ENCODE measurements around the gene GRID1. TPM values are rescaled to one million over a fixed set of nuclear protein-coding genes. Genes with fewer than 3 reads are reported as not detected.

The GRID1 gene
- total RNA-seq, 1 donor from 2014 or later, result 0.20 TPM

DNA sequence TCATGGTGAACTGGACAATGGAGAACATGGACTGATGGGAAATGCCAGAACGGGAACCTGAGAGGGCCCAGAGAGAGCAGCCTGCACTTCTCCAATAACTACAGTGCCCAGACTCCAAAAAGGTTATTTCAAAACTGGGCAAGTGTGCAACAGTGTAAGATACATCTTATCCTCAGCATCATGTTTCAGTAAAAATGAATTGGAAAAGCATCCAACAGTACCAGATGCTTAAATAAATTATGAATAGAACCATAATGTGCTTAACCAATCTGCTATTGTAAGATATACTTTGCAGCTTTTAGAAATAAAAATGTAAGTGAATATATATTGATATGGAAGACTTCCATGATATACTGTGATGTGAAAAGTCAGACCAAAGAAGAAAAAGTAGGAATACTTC, 303.3 kb downstream of the GRID1 start:
- no peak for DNase-seq (ENCODE audit: low read depth)

- DNase-seq (ENCODE audit: low read depth), result no peak
Measured at GRCh38 chr10:86062647-86063145, 303.9 kb downstream of the GRID1 start.

DNA sequence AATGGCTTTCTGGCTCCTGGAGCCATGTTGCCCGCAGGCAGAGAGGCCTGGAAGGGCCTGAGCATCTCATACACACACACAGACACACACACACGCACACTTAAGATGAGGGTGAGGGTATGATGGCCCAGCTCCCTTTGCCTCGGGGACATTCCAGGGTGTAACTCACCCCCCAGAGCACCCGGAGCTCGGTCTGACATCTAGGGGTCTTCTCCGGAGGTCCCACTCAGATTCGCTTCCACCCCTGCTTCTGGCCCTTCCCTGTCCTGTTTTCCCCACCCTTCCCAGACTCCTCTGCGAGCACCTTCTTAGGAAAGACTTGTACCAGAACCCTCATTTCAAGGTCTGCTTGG, 304.4 kb downstream of the GRID1 start:
- no peak for DNase-seq (ENCODE audit: low read depth)

GRCh38 chr10:86061278-86062197, 305.1 kb downstream of the GRID1 start:
- no peak for DNase-seq (ENCODE audit: low read depth)

DNA sequence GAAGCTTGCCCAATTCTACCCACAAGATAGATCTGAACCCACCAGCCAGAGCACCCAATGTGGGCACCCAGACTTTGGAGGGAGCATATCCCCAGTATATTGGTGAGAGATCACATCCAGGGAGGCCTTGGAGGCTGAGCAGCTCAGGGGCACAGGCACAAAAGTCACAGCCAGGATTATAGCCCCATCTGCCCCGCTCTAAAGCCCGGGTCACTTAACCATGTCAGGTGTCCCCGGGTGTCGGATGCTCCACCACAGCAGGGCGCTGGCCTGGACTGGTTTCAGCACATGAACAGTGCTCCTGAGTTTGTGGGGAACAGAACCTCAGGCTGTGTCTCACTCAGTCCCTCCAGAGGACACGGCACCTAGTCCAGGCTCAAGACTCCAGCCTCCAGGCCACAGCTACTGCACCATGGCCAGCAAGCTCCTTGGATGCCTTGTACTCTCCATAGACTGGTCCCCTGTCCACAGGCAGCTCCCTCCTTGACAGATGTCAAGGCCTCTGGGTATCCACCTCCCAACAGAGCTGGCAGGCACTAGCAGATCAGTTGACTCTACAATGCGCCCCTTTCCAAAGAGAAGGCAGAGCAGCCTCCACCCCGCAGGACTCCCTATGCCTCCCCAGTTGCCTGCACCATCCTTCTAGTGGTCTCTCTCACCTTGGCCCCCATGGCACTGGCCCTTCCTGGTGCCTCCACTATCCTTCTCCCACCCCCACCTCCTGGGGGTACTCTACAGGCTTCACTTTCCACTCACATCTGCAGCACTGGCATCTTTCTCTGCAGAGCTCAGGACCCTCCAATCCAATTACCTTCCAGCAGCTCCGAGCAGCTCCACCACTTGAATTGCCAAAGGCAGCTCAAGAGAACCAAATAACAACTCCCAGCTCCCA, 306.0 kb downstream of the GRID1 start:
- no peak for DNase-seq (ENCODE audit: low read depth)

- no peak for DNase-seq (ENCODE audit: low read depth)
Measured at GRCh38 chr10:86059892-86060291, 306.7 kb downstream of the GRID1 start.

DNA sequence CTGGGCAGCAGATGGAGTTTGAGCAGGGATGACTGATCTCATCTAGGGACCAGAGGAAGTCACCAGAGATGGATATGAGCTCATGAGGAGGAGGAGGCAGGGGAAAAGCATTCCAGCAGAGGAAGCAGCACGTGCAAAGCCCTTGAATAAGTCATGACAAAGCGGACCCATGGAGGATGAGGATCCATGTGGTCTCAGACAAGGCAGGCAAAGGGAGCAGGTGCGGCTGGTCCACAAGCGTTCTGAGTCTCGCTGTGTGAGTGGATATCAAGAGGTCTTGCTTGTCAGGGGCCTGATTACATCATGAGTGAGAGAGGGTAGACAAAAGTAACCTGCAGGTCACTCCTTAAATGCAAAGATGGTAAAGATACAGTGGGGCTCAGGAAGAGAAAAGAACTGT, 307.6 kb downstream of the GRID1 start:
- DNase-seq (ENCODE audit: low read depth), result no peak

DNA sequence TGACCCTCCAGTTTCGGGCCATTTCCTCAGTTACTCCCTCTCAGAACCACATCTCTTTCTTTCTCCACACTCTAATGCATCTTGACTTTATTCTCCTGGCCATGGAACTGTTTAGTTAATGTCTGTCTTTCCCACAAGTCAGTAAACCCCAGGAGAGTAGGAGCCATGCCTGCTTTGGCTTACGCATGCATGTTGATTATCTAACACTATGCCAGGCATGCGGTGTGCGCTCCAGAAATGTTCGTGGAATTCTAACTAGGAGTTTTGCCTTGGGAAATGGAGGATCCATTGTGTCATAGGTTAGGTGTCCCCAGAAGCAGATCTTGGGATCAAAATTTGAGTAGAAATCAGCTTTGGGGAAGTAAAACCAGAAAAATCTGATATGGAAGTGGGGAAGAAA, 308.9 kb downstream of the GRID1 start:
- no peak for DNase-seq (ENCODE audit: low read depth)

DNA sequence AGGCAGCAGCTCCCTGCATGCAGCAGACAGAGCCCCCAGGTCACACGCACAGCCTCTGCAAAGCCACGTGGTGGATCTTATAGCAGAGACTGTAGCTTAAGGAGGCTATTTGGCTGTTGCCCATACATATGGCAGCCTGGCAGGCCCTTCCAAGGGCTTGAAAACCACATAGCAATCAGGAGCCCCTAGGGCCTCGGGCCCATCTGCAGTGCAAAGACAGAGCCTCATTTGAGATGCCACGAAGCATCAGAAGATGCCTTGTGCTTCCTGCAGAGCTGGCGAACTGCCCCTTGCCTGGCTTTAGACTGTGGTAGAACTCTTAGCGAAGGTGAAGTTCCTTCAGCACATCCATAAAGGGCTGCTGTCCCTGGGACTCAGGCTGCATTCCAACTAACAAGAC, 309.9 kb downstream of the GRID1 start:
- DNase-seq (ENCODE audit: low read depth), result no peak

DNA sequence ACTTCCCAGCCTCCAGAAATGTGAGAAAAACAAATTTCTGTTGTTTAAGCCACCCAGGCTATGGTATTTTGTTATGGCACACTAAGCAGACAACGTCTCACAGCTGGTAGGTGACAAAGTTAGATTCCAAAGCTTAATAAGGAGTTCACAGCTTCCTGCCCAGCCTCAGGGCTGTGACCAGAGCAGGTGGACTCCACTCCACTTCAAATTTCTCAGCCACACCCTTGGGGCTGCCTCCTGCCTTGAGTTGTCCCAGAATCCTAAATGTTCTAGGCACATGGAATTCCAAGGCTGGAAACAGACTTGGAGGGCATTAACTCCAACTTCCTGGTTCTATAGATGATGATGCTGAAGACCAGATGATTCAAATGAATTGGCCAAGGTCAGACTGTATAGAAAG, 310.7 kb downstream of the GRID1 start:
- DNase-seq (ENCODE audit: low read depth), result no peak

DNA sequence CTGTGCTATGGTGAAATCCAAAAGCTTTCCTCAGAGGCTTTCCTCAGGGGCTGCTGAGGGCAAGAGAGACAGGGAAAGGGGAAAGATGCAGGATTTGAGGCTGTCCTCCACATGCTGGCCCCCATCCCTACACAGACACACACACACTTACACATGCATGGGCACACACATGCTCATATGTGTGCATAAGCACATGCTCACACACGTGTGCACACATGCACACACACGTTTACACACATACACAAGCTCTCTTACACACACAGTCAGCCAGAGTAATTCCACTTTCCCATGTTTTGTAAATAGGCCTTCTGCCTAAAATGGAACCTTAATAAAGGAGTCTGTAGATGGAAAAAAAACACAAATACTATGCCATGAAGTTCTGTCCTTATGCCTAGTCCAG, 312.9 kb downstream of the GRID1 start:
- DNase-seq (ENCODE audit: low read depth), result no peak

GRCh38 chr10:86051586-86051985, 315.0 kb downstream of the GRID1 start:
- DNase-seq (ENCODE audit: low read depth), result no peak

DNA sequence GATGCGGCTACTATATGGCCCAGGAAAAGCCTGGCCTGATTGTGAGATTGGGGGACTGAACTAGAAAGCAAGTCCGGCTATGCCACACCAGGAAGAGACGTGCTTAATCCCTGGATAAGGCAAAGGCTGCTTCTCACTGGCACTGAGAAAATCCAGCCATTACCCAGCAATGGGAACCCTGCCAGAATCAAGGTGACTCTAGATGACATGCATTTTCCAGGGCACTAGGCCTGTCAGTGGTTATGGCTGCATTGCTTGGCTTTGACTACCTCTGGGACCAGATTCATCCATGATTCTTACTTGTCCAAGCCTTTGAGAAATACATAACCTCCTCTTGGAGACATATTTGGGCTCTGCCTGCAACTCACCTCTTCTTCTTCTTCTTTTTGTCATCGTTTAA, 317.2 kb downstream of the GRID1 start:
- no peak for DNase-seq (ENCODE audit: low read depth)

DNA sequence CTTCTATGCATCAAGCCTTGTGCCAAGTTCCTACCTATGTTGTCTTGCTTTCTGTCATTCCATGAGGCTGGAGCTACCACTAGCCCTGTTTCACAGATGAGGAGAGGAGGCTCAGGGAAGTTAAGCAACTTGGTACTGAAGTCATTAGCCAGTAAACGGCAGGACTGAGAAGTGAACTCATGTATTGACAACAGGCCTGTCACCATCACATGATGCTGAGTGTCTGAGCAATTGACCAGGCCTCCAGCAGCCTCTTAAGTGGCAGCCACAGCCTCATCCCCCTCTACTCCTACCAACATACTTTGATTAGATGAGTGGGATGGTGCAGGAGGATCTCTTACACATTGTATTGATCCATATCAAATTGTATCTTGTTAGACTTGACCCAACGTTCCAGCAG, 317.6 kb downstream of the GRID1 start:
- DNase-seq (ENCODE audit: low read depth), result no peak

DNA sequence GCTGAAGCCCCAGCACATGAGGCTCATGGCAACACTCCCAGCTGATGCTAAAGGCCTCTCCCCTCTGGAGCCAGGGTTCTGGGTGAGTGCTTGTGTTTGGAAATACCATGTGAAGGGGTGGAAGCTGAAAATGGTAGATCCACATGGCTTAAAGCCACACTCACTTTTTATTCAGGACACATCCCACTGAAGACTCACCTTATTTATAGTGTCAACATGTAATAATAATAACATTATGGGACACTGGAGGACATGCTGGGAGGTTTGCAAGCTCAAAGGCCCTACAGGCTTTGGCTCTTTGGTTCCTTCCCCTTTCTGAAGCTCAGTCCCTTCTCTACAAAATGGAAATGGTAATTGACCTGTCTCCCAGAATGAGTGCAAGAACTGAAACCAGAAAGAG, 318.0 kb downstream of the GRID1 start:
- no peak for DNase-seq (ENCODE audit: low read depth)

DNA sequence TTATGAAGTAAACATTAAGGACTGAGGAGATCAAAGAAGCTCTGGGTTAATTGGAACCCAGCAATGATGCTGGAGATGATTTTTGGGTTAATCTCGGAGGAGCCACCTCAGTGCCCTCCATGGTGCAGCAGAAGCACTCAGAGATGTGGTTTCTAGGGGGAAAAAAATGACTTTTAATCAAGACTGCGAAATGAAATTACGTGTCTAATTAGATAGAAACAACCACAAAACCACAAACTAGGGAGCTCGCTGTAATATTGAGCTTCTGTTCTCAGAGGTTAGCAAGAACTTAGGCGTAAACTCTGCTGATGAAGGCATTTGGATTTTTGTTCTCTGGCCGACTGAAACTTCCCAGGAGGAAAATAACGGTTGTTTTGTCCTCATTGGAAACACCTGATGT, 319.0 kb downstream of the GRID1 start:
- DNase-seq (ENCODE audit: low read depth), result no peak

DNA sequence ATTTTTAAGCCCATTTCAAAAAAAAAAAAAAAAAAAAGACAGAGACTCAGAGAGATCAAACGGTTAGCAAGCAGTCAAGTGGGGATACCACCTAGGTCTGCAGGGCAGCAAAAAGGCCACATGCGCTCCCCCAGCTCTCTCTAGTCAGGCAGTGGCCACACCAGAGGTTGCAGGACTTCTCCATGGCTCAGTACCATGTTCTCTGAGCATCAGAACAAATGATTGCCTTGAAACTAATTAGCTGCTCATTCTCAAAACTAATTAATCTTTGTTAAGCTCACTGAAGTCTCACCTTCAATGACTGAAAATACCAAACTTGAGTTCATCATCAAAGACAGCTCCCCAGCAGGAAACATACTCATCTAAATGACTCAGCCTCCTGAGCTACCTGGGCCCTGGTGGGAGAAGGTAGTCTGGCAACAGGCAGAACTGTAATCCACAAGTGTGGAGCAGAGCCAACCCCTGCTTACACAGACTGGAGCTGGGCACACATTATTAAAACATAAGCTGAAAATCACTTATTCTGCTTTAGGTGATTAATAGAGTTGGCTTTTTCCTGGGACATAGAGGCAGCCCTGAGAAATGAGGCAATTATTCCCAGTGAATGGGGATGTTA, 319.6 kb downstream of the GRID1 start:
- no peak for DNase-seq (ENCODE audit: low read depth)

GRCh38 chr10:86045896-86046295, 320.7 kb downstream of the GRID1 start:
- no peak for DNase-seq (ENCODE audit: low read depth)

GRCh38 chr10:86044029-86044428, 322.6 kb downstream of the GRID1 start:
- no peak for DNase-seq (ENCODE audit: low read depth)

GRCh38 chr10:86043236-86043635, 323.4 kb downstream of the GRID1 start:
- no peak for DNase-seq (ENCODE audit: low read depth)

DNA sequence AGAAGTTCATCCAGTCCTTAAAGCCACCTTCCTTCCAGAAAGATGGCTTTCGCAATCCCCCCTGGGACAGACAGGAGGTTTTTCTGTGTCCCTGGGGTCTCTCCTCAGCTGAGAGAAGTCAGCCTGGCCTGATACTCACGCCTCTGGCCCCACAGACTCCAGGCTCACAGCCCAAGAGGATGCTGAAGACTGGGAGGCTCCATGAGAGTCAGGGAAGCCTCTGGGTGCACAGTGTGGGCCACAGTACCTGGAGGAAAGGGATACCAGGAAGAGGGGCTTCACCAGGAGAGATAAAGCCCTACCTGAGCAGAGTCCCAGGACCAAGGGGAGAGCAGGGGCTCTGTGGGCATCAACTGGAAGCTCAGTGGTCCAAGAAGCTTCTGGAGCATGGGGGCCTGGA, 324.4 kb downstream of the GRID1 start:
- DNase-seq (ENCODE audit: low read depth), result no peak

DNA sequence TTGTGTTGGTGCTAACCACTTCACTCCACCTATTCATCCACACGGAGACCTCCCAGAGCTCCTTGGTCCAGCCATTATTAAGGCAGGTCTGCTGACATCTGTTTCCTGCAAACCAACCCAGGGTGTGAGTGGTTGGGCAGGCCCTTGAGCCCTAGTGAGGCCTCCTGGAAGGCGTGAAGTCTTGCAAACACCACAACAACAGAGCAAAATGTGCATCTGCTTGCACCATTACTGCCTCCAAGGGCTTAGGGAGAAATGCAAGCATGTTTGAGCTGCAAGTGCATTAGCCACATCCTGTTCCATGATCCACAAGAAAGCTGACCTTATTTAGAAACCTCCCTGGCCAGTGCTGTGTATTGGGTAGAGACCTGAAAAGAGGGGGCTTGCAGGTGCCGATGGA, 325.5 kb downstream of the GRID1 start:
- DNase-seq (ENCODE audit: low read depth), result no peak
